HepG2 (cell line): Measurements from ENCODE around the gene CHAF1A. TPM values are rescaled to one million over a fixed set of nuclear protein-coding genes. Genes with fewer than 3 reads are reported as not detected.

Source experiments
- CCAR2 ChIP-seq: fragments of 200-400 bp; formaldehyde crosslinking; optimal IDR thresholded peaks from 2 replicates; pipeline ENCODE3; 2018; ENCODE audit warnings: low read depth, mild to moderate bottlenecking, low read length, moderate library complexity
- FOSL1 ChIP-seq: sonication (generic); formaldehyde crosslinking; IDR thresholded peaks from 2 replicates; pipeline ENCODE4 v1.9.0; 2021; ENCODE audit warnings: missing genetic modification reagents, borderline replicate concordance
- FOXK1 ChIP-seq: sonication (generic); formaldehyde crosslinking; IDR thresholded peaks from 2 replicates; pipeline ENCODE4 v1.4.0; 2020; ENCODE audit warnings: low read depth, missing genetic modification reagents, borderline replicate concordance
- IKZF4 ChIP-seq: sonication (generic); formaldehyde crosslinking; IDR thresholded peaks from 2 replicates; pipeline ENCODE4 v1.5.1; 2020; ENCODE audit warnings: borderline replicate concordance, mild to moderate bottlenecking, low read depth, missing genetic modification reagents; ENCODE audit errors: not compliant biosample characterization
- MAF1 ChIP-seq: sonication (generic); formaldehyde crosslinking; IDR thresholded peaks from 2 replicates; pipeline ENCODE4 v1.5.0; 2020; ENCODE audit warnings: missing genetic modification reagents, borderline replicate concordance
- MTA1 ChIP-seq: sonication (generic); formaldehyde crosslinking; IDR thresholded peaks from 2 replicates; pipeline ENCODE4 v1.4.0; 2020; ENCODE audit warnings: missing genetic modification reagents, mild to moderate bottlenecking, borderline replicate concordance
- MXD4 ChIP-seq: IDR thresholded peaks from 2 replicates; pipeline ENCODE4 v1.6.1; 2016; ENCODE audit warnings: mild to moderate bottlenecking, missing biosample characterization, missing genetic modification reagents
- PAF1 ChIP-seq: IDR thresholded peaks from 2 replicates; pipeline ENCODE4 v1.6.1; 2016; ENCODE audit warnings: missing genetic modification reagents, missing compliant biosample characterization
- PHF8 ChIP-seq: sonication (generic); formaldehyde crosslinking; IDR thresholded peaks from 2 replicates; pipeline ENCODE4 v1.5.0; 2020; ENCODE audit warnings: missing genetic modification reagents
- POGZ ChIP-seq: sonication (generic); formaldehyde crosslinking; IDR thresholded peaks from 2 replicates; pipeline ENCODE4 v1.4.0; 2020; ENCODE audit warnings: mild to moderate bottlenecking, missing genetic modification reagents
- ZFP82 ChIP-seq: sonication (generic); formaldehyde crosslinking; IDR thresholded peaks from 2 replicates; pipeline ENCODE4 v1.5.1; 2020; ENCODE audit warnings: mild to moderate bottlenecking, missing genetic modification reagents, borderline replicate concordance
- ZNF143 ChIP-seq: sonication (generic); formaldehyde crosslinking; IDR thresholded peaks from 2 replicates; pipeline ENCODE4 v1.4.0; 2020; ENCODE audit warnings: missing genetic modification reagents
- ZNF251 ChIP-seq: sonication (generic); formaldehyde crosslinking; IDR thresholded peaks from 2 replicates; pipeline ENCODE4 v1.9.0; 2021; ENCODE audit warnings: mild to moderate bottlenecking, missing genetic modification reagents
- ZNF460 ChIP-seq: sonication (generic); formaldehyde crosslinking; IDR thresholded peaks from 2 replicates; pipeline ENCODE4 v1.5.1; 2020; ENCODE audit warnings: missing genetic modification reagents, mild to moderate bottlenecking, borderline replicate concordance
- ZNF777 ChIP-seq: sonication (generic); formaldehyde crosslinking; IDR thresholded peaks from 2 replicates; pipeline ENCODE4 v1.4.0; 2020; ENCODE audit warnings: missing genetic modification reagents
- polyA plus RNA-seq, 8 experiments: library from polyadenylated mRNA; depleted of rRNA in 3 of 8; stranded (reverse) in 7 of 8; unstranded in 1 of 8; fragments of >200 nt; fragmentation: Illumina TruSeq in 4 of 8; extraction: Trizol in 4 of 8; gene quantifications; 2 replicates each; pipeline versions ENCODE4 v1.2.1 to v1.2.3, GENCODE V29; 2011 to 2016; ENCODE audit warnings: low read depth in 4 of 8, missing spikeins in 1 of 8, mixed read lengths in 1 of 8; ENCODE audit not compliant: insufficient read depth in 1 of 8
- total RNA-seq, 5 experiments: library from RNA; depleted of rRNA; stranded (reverse); fragments of >200 nt; fragmentation: Illumina TruSeq; extraction: Trizol; gene quantifications; 2 replicates each; pipeline ENCODE4 v1.2.3, GENCODE V29; 2016; ENCODE audit warnings: low read depth in 1 of 5
- TF ChIP-seq, protein P1 (sequence below): sonication (generic); formaldehyde crosslinking; IDR thresholded peaks from 2 replicates; pipeline ENCODE4 v1.4.0; 2020; ENCODE audit warnings: missing genetic modification reagents; ENCODE audit errors: not compliant biosample characterization
- TF ChIP-seq, protein P2 (sequence below): sonication (generic); formaldehyde crosslinking; IDR thresholded peaks from 2 replicates; pipeline ENCODE4 v1.8.1; 2023; ENCODE audit warnings: mild to moderate bottlenecking, missing genetic modification reagents
- TF ChIP-seq, protein P3 (sequence below): sonication (generic); formaldehyde crosslinking; IDR thresholded peaks from 2 replicates; pipeline ENCODE4 v1.8.0; 2022; ENCODE audit warnings: mild to moderate bottlenecking, missing genetic modification reagents, borderline replicate concordance
- TF ChIP-seq, protein P4 (sequence below): sonication (generic); formaldehyde crosslinking; IDR thresholded peaks from 2 replicates; pipeline ENCODE4 v1.4.0; 2020; ENCODE audit warnings: missing genetic modification reagents
- TF ChIP-seq, protein P5 (sequence below): sonication (generic); formaldehyde crosslinking; conservative IDR thresholded peaks from 2 replicates; pipeline ENCODE4 v1.8.0; 2022; ENCODE audit warnings: mild to moderate bottlenecking, moderate library complexity, missing genetic modification reagents

Gene CHAF1A
- total and polyA plus RNA-seq, 2 of the 13 experiments (the other 11 are each of a cell fraction or from before 2014, with no cell fraction given) = 11.0 to 34.8 TPM

DNA sequence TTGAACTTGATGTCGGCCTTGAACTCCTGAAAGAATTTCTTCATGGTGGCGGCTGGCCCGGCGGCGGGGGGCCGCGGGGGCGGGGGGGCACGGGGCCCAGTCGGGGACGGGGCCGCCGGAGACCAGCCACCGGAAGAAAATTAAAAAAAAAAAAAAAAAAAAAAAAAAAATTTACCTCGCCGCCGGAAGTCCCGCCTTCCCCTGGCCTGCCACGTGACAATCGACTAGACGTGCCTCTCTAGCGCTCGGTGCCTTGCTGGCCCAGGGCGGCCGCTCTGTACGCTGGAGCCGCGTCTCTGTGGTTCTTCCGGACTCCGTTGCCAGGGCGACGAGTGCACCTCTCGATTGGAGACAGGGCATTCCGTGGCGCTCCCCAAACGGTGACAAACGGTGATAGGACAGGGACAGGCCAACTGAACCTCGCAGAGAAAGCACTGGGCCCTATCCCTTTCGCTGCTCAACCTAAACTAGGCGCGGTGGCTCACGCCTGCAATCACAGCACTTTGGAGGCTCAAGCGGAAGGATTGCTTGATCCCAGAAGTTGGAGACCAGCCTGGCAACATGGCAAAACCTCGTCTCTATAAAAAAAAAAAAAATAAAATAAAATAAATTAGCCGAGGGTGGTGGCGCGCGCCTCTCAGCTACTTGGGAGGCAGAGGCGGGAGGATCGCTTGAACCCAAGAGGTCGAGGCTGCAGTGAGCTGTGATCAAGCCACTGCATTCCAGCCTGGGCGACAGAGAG is 55.4 kb downstream of the CHAF1A start, which contains the start of gene UBXN6 (continued):
- TF ChIP-seq MXD4 (CRISPR knock-in tag) (peak; percentile 58; the same call in 1 of the 2 replicates), IKZF4 (CRISPR knock-in tag) (no peak), ZFP82 (no peak), CCAR2 (no peak), FOXK1 (peak; percentile 89; the same call in 1 of the 2 replicates), ZNF777 (CRISPR knock-in tag) (no peak), PAF1 (CRISPR knock-in tag) (no peak), POGZ (CRISPR knock-in tag) (0 out of 2 replicates have a peak, but pooled peaks have one; percentile 66), ZNF143 (CRISPR knock-in tag) (peak; percentile 54), PHF8 (CRISPR knock-in tag) (peak; percentile 37; the same call in 1 of the 2 replicates), ZNF251 (no peak), ZNF460 (CRISPR knock-in tag) (no peak), MTA1 (CRISPR knock-in tag) (no peak), FOSL1 (CRISPR knock-in tag) (no peak), MAF1 (peak; percentile 19; the same call in 1 of the 2 replicates)
- TF ChIP-seq, protein P1, sequence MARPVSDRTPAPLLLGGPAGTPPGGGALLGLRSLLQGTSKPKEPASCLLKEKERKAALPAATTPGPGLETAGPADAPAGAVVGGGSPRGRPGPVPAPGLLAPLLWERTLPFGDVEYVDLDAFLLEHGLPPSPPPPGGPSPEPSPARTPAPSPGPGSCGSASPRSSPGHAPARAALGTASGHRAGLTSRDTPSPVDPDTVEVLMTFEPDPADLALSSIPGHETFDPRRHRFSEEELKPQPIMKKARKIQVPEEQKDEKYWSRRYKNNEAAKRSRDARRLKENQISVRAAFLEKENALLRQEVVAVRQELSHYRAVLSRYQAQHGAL = peak; percentile 62
- TF ChIP-seq, protein P2, sequence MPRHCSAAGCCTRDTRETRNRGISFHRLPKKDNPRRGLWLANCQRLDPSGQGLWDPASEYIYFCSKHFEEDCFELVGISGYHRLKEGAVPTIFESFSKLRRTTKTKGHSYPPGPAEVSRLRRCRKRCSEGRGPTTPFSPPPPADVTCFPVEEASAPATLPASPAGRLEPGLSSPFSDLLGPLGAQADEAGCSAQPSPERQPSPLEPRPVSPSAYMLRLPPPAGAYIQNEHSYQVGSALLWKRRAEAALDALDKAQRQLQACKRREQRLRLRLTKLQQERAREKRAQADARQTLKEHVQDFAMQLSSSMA (CRISPR knock-in tag) = no peak
- TF ChIP-seq, protein P3, sequence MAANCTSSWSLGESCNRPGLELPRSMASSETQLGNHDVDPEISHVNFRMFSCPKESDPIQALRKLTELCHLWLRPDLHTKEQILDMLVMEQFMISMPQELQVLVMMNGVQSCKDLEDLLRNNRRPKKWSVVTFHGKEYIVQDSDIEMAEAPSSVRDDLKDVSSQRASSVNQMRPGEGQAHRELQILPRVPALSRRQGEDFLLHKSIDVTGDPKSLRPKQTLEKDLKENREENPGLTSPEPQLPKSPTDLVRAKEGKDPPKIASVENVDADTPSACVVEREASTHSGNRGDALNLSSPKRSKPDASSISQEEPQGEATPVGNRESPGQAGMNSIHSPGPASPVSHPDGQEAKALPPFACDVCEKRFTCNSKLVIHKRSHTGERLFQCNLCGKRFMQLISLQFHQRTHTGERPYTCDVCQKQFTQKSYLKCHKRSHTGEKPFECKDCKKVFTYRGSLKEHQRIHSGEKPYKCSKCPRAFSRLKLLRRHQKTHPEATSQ (CRISPR knock-in tag) = no peak
- TF ChIP-seq, protein P4, sequence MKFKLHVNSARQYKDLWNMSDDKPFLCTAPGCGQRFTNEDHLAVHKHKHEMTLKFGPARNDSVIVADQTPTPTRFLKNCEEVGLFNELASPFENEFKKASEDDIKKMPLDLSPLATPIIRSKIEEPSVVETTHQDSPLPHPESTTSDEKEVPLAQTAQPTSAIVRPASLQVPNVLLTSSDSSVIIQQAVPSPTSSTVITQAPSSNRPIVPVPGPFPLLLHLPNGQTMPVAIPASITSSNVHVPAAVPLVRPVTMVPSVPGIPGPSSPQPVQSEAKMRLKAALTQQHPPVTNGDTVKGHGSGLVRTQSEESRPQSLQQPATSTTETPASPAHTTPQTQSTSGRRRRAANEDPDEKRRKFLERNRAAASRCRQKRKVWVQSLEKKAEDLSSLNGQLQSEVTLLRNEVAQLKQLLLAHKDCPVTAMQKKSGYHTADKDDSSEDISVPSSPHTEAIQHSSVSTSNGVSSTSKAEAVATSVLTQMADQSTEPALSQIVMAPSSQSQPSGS (CRISPR knock-in tag) = peak; percentile 77
- TF ChIP-seq, protein P5, sequence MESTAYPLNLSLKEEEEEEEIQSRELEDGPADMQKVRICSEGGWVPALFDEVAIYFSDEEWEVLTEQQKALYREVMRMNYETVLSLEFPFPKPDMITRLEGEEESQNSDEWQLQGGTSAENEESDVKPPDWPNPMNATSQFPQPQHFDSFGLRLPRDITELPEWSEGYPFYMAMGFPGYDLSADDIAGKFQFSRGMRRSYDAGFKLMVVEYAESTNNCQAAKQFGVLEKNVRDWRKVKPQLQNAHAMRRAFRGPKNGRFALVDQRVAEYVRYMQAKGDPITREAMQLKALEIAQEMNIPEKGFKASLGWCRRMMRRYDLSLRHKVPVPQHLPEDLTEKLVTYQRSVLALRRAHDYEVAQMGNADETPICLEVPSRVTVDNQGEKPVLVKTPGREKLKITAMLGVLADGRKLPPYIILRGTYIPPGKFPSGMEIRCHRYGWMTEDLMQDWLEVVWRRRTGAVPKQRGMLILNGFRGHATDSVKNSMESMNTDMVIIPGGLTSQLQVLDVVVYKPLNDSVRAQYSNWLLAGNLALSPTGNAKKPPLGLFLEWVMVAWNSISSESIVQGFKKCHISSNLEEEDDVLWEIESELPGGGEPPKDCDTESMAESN (CRISPR knock-in tag) = peak; percentile 88
